HUDEP-2 (cell line): ENCODE results near the gene APRT.
"Not testable (repeated sequence)": the region's sequence is repeated elsewhere in the genome, so short reads cannot be mapped to it uniquely, and the experiment has no call there.

ENCODE experiments used
- DNase-seq, 76 experiments: peaks; one replicate each; lab custom pipeline; 2025; ENCODE audit not compliant: unreplicated experiment in 76 of 76; lab: John Stamatoyannopoulos, UW

The APRT gene

DNA sequence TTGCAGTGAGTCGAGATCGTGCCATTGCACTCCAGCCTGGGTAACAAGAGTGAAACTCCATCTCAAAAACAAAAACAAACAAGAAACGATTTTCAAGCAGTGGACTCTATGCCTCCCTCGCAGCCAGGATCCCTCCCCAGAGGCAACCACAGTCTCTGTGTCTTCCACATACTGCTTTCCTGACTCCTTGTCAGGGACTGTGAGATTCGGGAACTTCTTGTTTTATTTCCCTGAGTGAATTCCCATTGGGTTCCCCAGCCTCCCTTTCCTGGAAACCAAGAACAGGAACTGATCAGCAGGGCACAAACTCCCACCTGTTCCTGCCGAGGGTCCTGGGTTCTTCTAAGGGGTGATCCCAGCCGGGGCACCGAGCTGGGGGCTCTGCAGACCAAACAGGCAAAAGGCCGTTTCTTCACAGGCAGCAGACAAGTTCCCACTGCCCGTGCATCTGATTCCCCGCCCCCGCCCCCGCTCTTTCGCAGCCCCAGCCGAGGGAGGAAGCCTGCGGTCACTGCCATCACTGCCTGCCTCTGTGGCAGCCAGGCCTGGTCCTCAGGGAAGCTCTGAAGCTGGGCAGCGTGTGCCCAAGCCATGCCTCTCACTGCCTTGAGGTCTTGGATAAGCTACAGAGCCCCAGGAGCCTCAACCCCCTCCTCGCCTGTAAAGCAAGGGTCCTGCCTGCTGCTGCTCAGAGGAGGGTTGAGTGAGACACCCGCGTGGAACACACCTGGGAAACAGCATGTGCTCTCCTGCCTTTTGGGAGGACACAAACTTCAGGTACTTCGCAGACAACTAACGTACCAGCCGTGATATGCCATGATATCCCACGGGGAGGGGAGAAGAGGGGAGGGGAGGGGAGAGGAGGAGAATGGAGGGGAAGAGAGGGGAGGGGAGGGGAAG is 21.2 kb downstream of the APRT start:
- peak in 45 of 76 experiments; percentile 14 to 72 (median 46) for DNase-seq

DNA sequence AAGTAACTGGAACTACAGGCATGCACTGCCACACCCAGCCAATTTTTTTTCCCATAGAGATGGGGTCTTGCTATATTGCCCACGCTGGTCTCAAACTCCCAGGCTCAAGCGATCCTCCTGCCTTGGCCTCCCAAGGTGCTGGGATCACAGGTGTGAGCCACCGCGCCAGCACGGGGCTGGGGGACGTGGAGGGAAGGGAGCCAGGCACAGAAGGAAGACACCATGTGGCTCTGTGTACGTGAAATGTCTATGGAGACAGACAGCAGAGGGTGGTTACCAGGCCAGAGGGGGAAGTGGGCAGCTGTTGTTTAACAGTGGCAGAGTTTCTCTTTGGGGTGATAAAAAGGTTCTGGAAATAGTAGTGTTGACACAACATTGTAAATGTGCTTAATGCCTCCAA is 22.1 kb downstream of the APRT start:
- DNase-seq: no peak

GRCh38 chr16:88788749-88789148 is 23.0 kb downstream of the APRT start:
- DNase-seq: not testable (repeated sequence)

DNA sequence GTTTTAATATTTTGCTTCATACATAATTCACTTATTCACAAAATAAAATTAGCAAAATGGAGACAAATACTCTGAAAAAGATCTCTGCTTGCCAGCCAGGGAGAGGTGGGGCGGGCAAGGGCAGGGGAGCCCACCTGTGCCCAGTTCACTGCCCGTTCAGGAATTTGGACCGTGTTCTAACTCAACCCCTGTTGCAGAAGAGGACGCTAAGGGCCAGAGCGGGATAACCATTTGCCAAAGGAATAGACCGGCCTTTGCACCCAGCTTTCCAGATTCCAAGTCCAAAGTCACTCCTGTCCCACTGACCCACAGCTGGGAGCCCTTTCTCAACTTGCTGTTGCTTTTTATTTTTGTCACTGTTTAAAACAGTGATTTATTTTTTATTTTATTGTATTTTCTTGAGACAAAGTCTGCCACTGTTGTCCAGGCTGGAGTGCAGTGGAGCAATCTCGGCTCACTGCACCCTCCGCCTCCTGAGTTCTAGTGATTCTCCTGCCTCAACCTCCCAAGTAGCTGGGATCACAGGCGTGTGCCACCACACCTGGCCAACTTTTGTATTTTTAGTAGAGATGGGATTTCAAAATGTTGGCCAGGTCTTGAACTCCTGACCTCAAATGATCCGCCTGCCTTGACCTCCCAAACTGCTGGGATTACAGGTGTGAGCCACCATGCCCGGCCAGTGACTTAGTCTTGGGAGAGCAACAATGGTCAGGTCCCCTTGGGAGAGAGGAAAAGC is 24.0 kb downstream of the APRT start:
- no peak for DNase-seq

- DNase-seq: peak in 48 of 76 experiments; percentile 8 to 66 (median 45)
Measured at GRCh38 chr16:88785106-88785924, 26.4 kb downstream of the APRT start, which contains the start of gene PIEZO1. TSS of gene PIEZO1 (minus strand) at chr16:88785220. CDS start at chr16:88784964, 256 bp downstream.

- peak in 1 of 76 experiments; percentile 32 for DNase-seq
Measured at GRCh38 chr16:88784856-88785105, 26.9 kb downstream of the APRT start.

GRCh38 chr16:88784074-88784855 is 27.5 kb downstream of the APRT start:
- peak in 58 of 76 experiments; percentile 13 to 68 (median 44) for DNase-seq

GRCh38 chr16:88783391-88784073 is 28.2 kb downstream of the APRT start:
- DNase-seq: peak in 1 of 76 experiments; percentile 41

GRCh38 chr16:88782454-88783390 is 29.0 kb downstream of the APRT start:
- DNase-seq: peak in 40 of 76 experiments; percentile 13 to 56 (median 28)

GRCh38 chr16:88781140-88782077 is 30.3 kb downstream of the APRT start:
- peak in 66 of 76 experiments; percentile 24 to 78 (median 59) for DNase-seq

DNA sequence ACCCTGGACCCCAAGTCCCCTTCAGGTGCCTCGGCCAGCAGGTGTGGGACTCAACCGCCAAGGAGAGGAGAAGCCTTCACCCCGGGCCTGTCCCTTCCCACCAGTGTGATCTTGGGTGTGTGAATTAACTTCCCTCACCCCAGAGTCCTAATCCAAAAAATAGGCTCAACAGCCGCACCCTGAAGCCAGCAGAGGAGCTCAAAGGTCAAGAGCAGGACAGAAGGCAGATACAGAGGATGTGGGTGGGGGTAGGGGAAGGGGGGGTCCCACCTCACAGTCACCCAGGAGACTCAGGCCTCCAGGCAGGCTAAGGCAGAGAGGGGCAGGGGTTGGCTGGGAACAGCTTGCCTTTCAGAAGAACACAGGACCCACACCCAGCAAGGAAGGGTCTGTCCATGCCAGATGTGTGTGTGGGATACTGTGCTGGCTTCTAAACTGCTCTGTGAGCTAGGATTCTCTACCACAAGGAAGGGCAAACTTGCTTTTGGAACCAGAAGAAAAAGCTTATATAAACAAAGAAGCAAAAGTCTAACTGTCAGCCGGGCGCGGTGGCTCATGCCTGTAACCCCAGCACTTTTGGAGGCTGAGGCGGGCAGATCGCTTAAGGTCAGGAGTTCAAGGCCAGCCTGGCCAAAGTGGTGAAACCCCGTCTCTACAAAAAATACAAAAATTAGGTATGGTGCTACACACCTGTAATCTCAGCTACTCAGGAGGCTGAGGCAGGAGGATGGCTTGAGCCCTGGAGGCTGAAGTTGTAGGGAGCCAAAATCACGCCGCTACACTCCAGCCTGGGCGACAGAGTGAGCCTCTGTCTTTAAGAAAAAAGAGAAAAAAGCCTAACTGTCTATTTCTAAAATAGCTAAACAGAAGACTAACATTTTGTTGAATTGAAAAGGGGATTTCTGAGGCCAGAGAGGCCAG is 31.3 kb downstream of the APRT start:
- DNase-seq: no peak

GRCh38 chr16:88779406-88780141 is 32.2 kb downstream of the APRT start:
- DNase-seq: no peak

DNA sequence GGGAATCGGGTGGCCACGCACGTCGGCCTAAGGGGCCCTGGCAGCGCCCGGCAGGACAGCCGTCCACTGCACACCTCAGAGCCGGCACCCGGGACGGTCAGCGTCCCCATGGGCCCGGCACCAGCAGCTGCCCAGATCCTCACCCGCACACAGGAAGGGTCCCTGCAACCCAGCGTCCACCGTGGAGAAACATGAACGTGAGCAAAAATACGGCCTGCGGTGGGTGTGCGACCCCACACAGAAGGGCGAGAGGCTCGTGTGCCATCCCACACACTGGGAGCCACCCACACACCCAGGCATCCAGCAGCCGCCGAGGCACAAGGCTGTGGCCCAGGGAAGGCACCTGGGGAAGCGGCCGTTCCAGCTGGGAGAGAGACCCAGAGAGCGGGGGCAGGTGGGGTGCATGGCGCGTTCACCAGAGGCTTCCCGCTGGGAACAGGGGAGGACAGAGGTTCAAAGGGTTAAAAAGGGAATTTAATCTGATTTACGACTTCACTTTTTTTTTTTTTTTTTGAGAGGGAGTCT is 33.1 kb downstream of the APRT start:
- DNase-seq: no peak

GRCh38 chr16:88778271-88778525 is 33.5 kb downstream of the APRT start:
- DNase-seq: no peak

- DNase-seq: no peak
Measured at GRCh38 chr16:88777471-88778270, 34.1 kb downstream of the APRT start.
